Peyer's patch (tissue), 4 donors: Measurements from ENCODE around the gene SLC11A1.

Experiments
- CTCF ChIP-seq, 6 experiments: fragments of 450-650 bp in 4 of 6; fragments of 200-600 bp in 2 of 6; sonication (generic) in 1 of 6; IDR thresholded peaks; one replicate each; pipeline ENCODE4 v1.5.1; 2017 to 2019; ENCODE audit warnings: antibody characterized with exemption in 6 of 6, mild to moderate bottlenecking in 3 of 6, moderate library complexity in 1 of 6
- POLR2A ChIP-seq, 2 donors: fragments of 450-650 bp; IDR thresholded peaks; one replicate each; pipeline ENCODE4 v1.5.1; 2017; ENCODE audit warnings: antibody characterized with exemption in 2 of 2, mild to moderate bottlenecking in 2 of 2, moderate library complexity in 2 of 2

DNA sequence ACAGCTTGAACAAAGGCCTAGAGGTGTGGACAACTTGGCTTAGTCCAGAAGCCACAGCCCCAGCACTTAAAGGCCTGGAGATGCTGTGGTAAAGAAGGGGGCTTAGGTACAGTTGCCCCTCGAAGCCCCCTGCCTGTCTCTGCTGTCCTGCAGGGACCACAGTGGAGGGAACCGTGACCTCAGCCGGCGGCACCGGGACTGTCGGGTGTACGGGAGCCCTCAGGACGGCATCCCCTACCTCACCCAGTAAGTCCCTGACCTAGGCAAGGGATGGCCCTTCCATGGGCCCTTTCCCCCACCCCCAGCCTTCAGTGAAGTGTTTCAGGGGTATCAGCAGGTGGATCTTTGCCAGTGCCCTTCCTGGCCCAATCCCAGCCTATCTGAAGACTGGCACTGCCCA lies 40.7 kb upstream of the SLC11A1 start:
- no peak for TF ChIP-seq CTCF (IDR thresholded peaks at IDR 0.05)
- no peak for TF ChIP-seq POLR2A (IDR thresholded peaks at IDR 0.05)
